ENCODE results near the gene TUBB2B.
A peak's percentile ranks its signal among the peaks of the same experiment; 100 is the strongest.
"Not testable (repeated sequence)": the region's sequence is repeated elsewhere in the genome, so short reads cannot be mapped to it uniquely, and the experiment has no call there.

TUBB2B gene

GRCh38 chr6:3258201-3258600, 30.7 kb upstream of the TUBB2B start:
- Histone ChIP-seq H3K27me3 (ENCODE audit: control insufficient read depth in 1 of 2, insufficient read depth in 2 of 2, low read length in 2 of 2) (no peaks in the 10 kb centered on the region), H3K36me3 (ENCODE audit: control insufficient read depth in 2 of 2, insufficient read depth in 2 of 2, low read length in 2 of 2) (no peaks in the 10 kb centered on the region), H3K9me3 (ENCODE audit: control insufficient read depth in 2 of 2, low read length in 2 of 2) (no peaks in the 10 kb centered on the region), H3K27ac (ENCODE audit: low read length) (peak overlapping the region; percentile 24), H3K4me3 (ENCODE audit: low read length in 2 of 2) (peak overlapping the region; percentile 38 to 90), H3K9ac (ENCODE audit: low read length in 2 of 2) (no peak overlapping the region), H3K4me1 (ENCODE audit: control insufficient read depth, insufficient read depth, low read length) (peaks cover 25% of the 10 kb centered on the region)

- H3K36me3 ChIP-seq (ENCODE audit: control insufficient read depth in 2 of 2, insufficient read depth in 2 of 2, low read length in 2 of 2) = no peaks in the 10 kb centered on the region
- no peak overlapping the region for H3K4me3 ChIP-seq (ENCODE audit: low read length in 2 of 2)
- no peak overlapping the region for H3K9ac ChIP-seq (ENCODE audit: low read length in 2 of 2)
- H3K27me3 ChIP-seq (ENCODE audit: control insufficient read depth in 1 of 2, insufficient read depth in 2 of 2, low read length in 2 of 2) = peaks cover 0 to 2% of the 10 kb centered on the region in 2 donors
- peaks cover 15% of the 10 kb centered on the region for H3K4me1 ChIP-seq (ENCODE audit: control insufficient read depth, insufficient read depth, low read length)
- no peak overlapping the region for H3K27ac ChIP-seq (ENCODE audit: low read length)
- H3K9me3 ChIP-seq (ENCODE audit: control insufficient read depth in 2 of 2, low read length in 2 of 2) = no peaks in the 10 kb centered on the region
Observed at GRCh38 chr6:3253597-3253961, 26.1 kb upstream of the TUBB2B start.

- no peaks in the 10 kb centered on the region for H3K36me3 ChIP-seq (ENCODE audit: control insufficient read depth in 2 of 2, insufficient read depth in 2 of 2, low read length in 2 of 2)
- peaks cover 16% of the 10 kb centered on the region for H3K4me1 ChIP-seq (ENCODE audit: control insufficient read depth, insufficient read depth, low read length)
- no peak overlapping the region for H3K27ac ChIP-seq (ENCODE audit: low read length)
- H3K27me3 ChIP-seq (ENCODE audit: control insufficient read depth in 1 of 2, insufficient read depth in 2 of 2, low read length in 2 of 2) = peaks cover 0 to 2% of the 10 kb centered on the region in 2 donors
- no peak overlapping the region for H3K9ac ChIP-seq (ENCODE audit: low read length in 2 of 2)
- no peaks in the 10 kb centered on the region for H3K9me3 ChIP-seq (ENCODE audit: control insufficient read depth in 2 of 2, low read length in 2 of 2)
- H3K4me3 ChIP-seq (ENCODE audit: low read length in 2 of 2) = no peak overlapping the region
Observed at GRCh38 chr6:3252861-3253596, 25.6 kb upstream of the TUBB2B start.

- Histone ChIP-seq H3K36me3 (ENCODE audit: control insufficient read depth in 2 of 2, insufficient read depth in 2 of 2, low read length in 2 of 2) (no peaks in the 10 kb centered on the region), H3K9ac (ENCODE audit: low read length in 2 of 2) (no peak overlapping the region)
Observed at GRCh38 chr6:3252369-3252768, 24.9 kb upstream of the TUBB2B start.

GRCh38 chr6:3251462-3252314, 24.2 kb upstream of the TUBB2B start:
- peak overlapping the region in 1 of 2 donors; percentile 61 for H3K4me3 ChIP-seq (ENCODE audit: low read length in 2 of 2)
- peaks cover 0 to 4% of the 10 kb centered on the region in 2 donors for H3K27me3 ChIP-seq (ENCODE audit: control insufficient read depth in 1 of 2, insufficient read depth in 2 of 2, low read length in 2 of 2)
- H3K36me3 ChIP-seq (ENCODE audit: control insufficient read depth in 2 of 2, insufficient read depth in 2 of 2, low read length in 2 of 2) = no peaks in the 10 kb centered on the region
- H3K27ac ChIP-seq (ENCODE audit: low read length) = no peak overlapping the region
- peaks cover 25% of the 10 kb centered on the region for H3K4me1 ChIP-seq (ENCODE audit: control insufficient read depth, insufficient read depth, low read length)
- H3K9ac ChIP-seq (ENCODE audit: low read length in 2 of 2) = peak overlapping the region; percentile 3 to 21
- no peaks in the 10 kb centered on the region for H3K9me3 ChIP-seq (ENCODE audit: control insufficient read depth in 2 of 2, low read length in 2 of 2)

More at GRCh38 chr6:3252369-3252768, 24.9 kb upstream of the TUBB2B start:
- Histone ChIP-seq H3K9me3 (ENCODE audit: control insufficient read depth in 2 of 2, low read length in 2 of 2) (no peaks in the 10 kb centered on the region), H3K4me1 (ENCODE audit: control insufficient read depth, insufficient read depth, low read length) (peaks cover 21% of the 10 kb centered on the region), H3K27me3 (ENCODE audit: control insufficient read depth in 1 of 2, insufficient read depth in 2 of 2, low read length in 2 of 2) (peaks cover 0 to 2% of the 10 kb centered on the region in 2 donors), H3K27ac (ENCODE audit: low read length) (no peak overlapping the region), H3K4me3 (ENCODE audit: low read length in 2 of 2) (no peak overlapping the region)

- Histone ChIP-seq H3K27ac (ENCODE audit: low read length) (no peak overlapping the region), H3K9ac (ENCODE audit: low read length in 2 of 2) (no peak overlapping the region)
Observed at GRCh38 chr6:3250231-3250675, 22.8 kb upstream of the TUBB2B start.

GRCh38 chr6:3249821-3250220, 22.4 kb upstream of the TUBB2B start:
- Histone ChIP-seq H3K36me3 (ENCODE audit: control insufficient read depth in 2 of 2, insufficient read depth in 2 of 2, low read length in 2 of 2) (no peaks in the 10 kb centered on the region), H3K4me1 (ENCODE audit: control insufficient read depth, insufficient read depth, low read length) (peaks cover 25% of the 10 kb centered on the region), H3K9ac (ENCODE audit: low read length in 2 of 2) (no peak overlapping the region), H3K9me3 (ENCODE audit: control insufficient read depth in 2 of 2, low read length in 2 of 2) (no peaks in the 10 kb centered on the region), H3K4me3 (ENCODE audit: low read length in 2 of 2) (no peak overlapping the region), H3K27ac (ENCODE audit: low read length) (no peak overlapping the region), H3K27me3 (ENCODE audit: control insufficient read depth in 1 of 2, insufficient read depth in 2 of 2, low read length in 2 of 2) (peaks cover 0 to 4% of the 10 kb centered on the region in 2 donors)

More at GRCh38 chr6:3250231-3250675, 22.8 kb upstream of the TUBB2B start:
- Histone ChIP-seq H3K9me3 (ENCODE audit: control insufficient read depth in 2 of 2, low read length in 2 of 2) (no peaks in the 10 kb centered on the region), H3K4me3 (ENCODE audit: low read length in 2 of 2) (peak overlapping the region in 1 of 2 donors; percentile 3), H3K27me3 (ENCODE audit: control insufficient read depth in 1 of 2, insufficient read depth in 2 of 2, low read length in 2 of 2) (peaks cover 0 to 4% of the 10 kb centered on the region in 2 donors), H3K4me1 (ENCODE audit: control insufficient read depth, insufficient read depth, low read length) (peaks cover 25% of the 10 kb centered on the region), H3K36me3 (ENCODE audit: control insufficient read depth in 2 of 2, insufficient read depth in 2 of 2, low read length in 2 of 2) (no peaks in the 10 kb centered on the region)

GRCh38 chr6:3247255-3248146, 20.0 kb upstream of the TUBB2B start:
- Histone ChIP-seq H3K4me1 (ENCODE audit: control insufficient read depth, insufficient read depth, low read length) (peaks cover 25% of the 10 kb centered on the region), H3K4me3 (ENCODE audit: low read length in 2 of 2) (peak overlapping the region; percentile 54 to 73), H3K36me3 (ENCODE audit: control insufficient read depth in 2 of 2, insufficient read depth in 2 of 2, low read length in 2 of 2) (no peaks in the 10 kb centered on the region), H3K9me3 (ENCODE audit: control insufficient read depth in 2 of 2, low read length in 2 of 2) (no peaks in the 10 kb centered on the region), H3K9ac (ENCODE audit: low read length in 2 of 2) (peak overlapping the region; percentile 43 to 73), H3K27me3 (ENCODE audit: control insufficient read depth in 1 of 2, insufficient read depth in 2 of 2, low read length in 2 of 2) (peaks cover 0 to 4% of the 10 kb centered on the region in 2 donors), H3K27ac (ENCODE audit: low read length) (no peak overlapping the region)

GRCh38 chr6:3245216-3245615, 17.8 kb upstream of the TUBB2B start:
- H3K9ac ChIP-seq (ENCODE audit: low read length in 2 of 2) = no peak overlapping the region
- H3K4me3 ChIP-seq (ENCODE audit: low read length in 2 of 2) = no peak overlapping the region
- no peaks in the 10 kb centered on the region for H3K9me3 ChIP-seq (ENCODE audit: control insufficient read depth in 2 of 2, low read length in 2 of 2)
- no peak overlapping the region for H3K27ac ChIP-seq (ENCODE audit: low read length)
- peaks cover 15% of the 10 kb centered on the region for H3K4me1 ChIP-seq (ENCODE audit: control insufficient read depth, insufficient read depth, low read length)
- H3K36me3 ChIP-seq (ENCODE audit: control insufficient read depth in 2 of 2, insufficient read depth in 2 of 2, low read length in 2 of 2) = no peaks in the 10 kb centered on the region
- peaks cover 0 to 4% of the 10 kb centered on the region in 2 donors for H3K27me3 ChIP-seq (ENCODE audit: control insufficient read depth in 1 of 2, insufficient read depth in 2 of 2, low read length in 2 of 2)

- peaks cover 15% of the 10 kb centered on the region for H3K4me1 ChIP-seq (ENCODE audit: control insufficient read depth, insufficient read depth, low read length)
- not testable (repeated sequence) for H3K9ac ChIP-seq (ENCODE audit: low read length in 2 of 2); H3K36me3 ChIP-seq (ENCODE audit: control insufficient read depth in 2 of 2, insufficient read depth in 2 of 2, low read length in 2 of 2); H3K27ac ChIP-seq (ENCODE audit: low read length); H3K4me3 ChIP-seq (ENCODE audit: low read length in 2 of 2); H3K9me3 ChIP-seq (ENCODE audit: control insufficient read depth in 2 of 2, low read length in 2 of 2); H3K27me3 ChIP-seq (ENCODE audit: control insufficient read depth in 1 of 2, insufficient read depth in 2 of 2, low read length in 2 of 2)
Observed at GRCh38 chr6:3244832-3245161, 17.3 kb upstream of the TUBB2B start.
